GM12872 (cell line): ENCODE data around the gene ZNF185.

Experiments
- TF ChIP-seq, protein P1 (sequence below): IDR thresholded peaks from 3 replicates; pipeline ENCODE4 v1.5.1; 2011; ENCODE audit warnings: low read depth, mild to moderate bottlenecking, low read length, moderate library complexity; ENCODE audit not compliant: insufficient read depth

Gene ZNF185

DNA sequence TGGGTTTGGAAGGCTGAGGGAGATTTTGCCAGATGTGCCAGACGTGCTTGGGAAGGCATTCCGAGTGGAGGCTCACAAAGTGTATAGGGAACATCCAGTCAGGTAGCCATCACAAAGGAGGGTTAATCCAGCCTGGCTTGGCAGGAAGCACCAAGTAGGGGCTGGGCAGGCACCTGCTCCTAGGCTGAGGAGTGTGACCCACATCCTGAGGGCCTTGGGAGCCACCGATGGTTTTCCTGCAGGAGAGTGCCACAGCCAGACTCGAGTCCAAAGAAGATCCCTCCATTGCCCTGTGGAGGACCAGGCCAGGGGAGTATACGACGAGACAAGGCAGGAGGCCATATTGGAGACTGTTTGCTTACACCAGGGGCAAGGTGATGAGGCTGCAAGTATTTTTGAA is 48.8 kb downstream of the ZNF185 start:
- TF ChIP-seq, protein P1, sequence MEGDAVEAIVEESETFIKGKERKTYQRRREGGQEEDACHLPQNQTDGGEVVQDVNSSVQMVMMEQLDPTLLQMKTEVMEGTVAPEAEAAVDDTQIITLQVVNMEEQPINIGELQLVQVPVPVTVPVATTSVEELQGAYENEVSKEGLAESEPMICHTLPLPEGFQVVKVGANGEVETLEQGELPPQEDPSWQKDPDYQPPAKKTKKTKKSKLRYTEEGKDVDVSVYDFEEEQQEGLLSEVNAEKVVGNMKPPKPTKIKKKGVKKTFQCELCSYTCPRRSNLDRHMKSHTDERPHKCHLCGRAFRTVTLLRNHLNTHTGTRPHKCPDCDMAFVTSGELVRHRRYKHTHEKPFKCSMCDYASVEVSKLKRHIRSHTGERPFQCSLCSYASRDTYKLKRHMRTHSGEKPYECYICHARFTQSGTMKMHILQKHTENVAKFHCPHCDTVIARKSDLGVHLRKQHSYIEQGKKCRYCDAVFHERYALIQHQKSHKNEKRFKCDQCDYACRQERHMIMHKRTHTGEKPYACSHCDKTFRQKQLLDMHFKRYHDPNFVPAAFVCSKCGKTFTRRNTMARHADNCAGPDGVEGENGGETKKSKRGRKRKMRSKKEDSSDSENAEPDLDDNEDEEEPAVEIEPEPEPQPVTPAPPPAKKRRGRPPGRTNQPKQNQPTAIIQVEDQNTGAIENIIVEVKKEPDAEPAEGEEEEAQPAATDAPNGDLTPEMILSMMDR, result no peak
